KMS-11 (cell line): ENCODE results near the gene RCOR2.

Source experiments
- H2AFZ ChIP-seq: fragments of 200-600 bp; sonication (generic); 2 replicates; pipeline ENCODE4 v1.6.1; 2016; ENCODE audit warnings: antibody characterized with exemption, mixed run types, low read depth
- H3K27ac ChIP-seq: fragments of 200-600 bp; sonication (generic); 2 replicates; pipeline ENCODE4 v1.6.1; 2016; ENCODE audit warnings: mild to moderate bottlenecking, mixed run types
- H3K27me3 ChIP-seq: fragments of 200-600 bp; sonication (generic); 2 replicates; pipeline ENCODE4 v1.6.1; 2017; ENCODE audit warnings: mild to moderate bottlenecking, low read depth, mixed run types, moderate library complexity; ENCODE audit not compliant: insufficient read depth
- H3K36me3 ChIP-seq: fragments of 200-600 bp; sonication (generic); 2 replicates; pipeline ENCODE4 v1.6.1; 2017; ENCODE audit warnings: mild to moderate bottlenecking, mixed run types; ENCODE audit not compliant: insufficient read depth
- H3K4me1 ChIP-seq: fragments of 200-600 bp; sonication (generic); 2 replicates; pipeline ENCODE4 v1.6.1; 2016; ENCODE audit warnings: mild to moderate bottlenecking, low read depth, mixed run types; ENCODE audit not compliant: poor library complexity, severe bottlenecking
- H3K4me2 ChIP-seq: fragments of 200-600 bp; sonication (generic); 2 replicates; pipeline ENCODE4 v1.7.0; 2016; ENCODE audit warnings: mild to moderate bottlenecking, mixed run types
- H3K4me3 ChIP-seq: fragments of 200-600 bp; sonication (generic); IDR thresholded peaks from 2 replicates; pipeline ENCODE4 v1.6.1; 2017; ENCODE audit warnings: low read depth, low read length, mixed read lengths; ENCODE audit not compliant: insufficient read depth
- H3K79me2 ChIP-seq: fragments of 200-600 bp; sonication (generic); 2 replicates; pipeline ENCODE4 v1.6.1; 2016; ENCODE audit warnings: low read depth, mixed run types; ENCODE audit not compliant: insufficient read depth
- H3K9ac ChIP-seq: fragments of 200-600 bp; sonication (generic); 2 replicates; pipeline ENCODE4 v1.6.1; 2016; ENCODE audit warnings: mild to moderate bottlenecking, mixed run types
- H4K20me1 ChIP-seq: fragments of 200-600 bp; sonication (generic); 2 replicates; pipeline ENCODE4 v1.6.1; 2016; ENCODE audit warnings: mild to moderate bottlenecking, mixed run types; ENCODE audit not compliant: insufficient read depth
- TF ChIP-seq, protein P1 (sequence below): fragments of 200-600 bp; sonication (generic); conservative IDR thresholded peaks from 2 replicates; pipeline ENCODE4 v1.6.1; 2017; ENCODE audit warnings: low read depth, mild to moderate bottlenecking, antibody characterized with exemption, low read length, moderate library complexity, mixed read lengths

RCOR2 gene

DNA sequence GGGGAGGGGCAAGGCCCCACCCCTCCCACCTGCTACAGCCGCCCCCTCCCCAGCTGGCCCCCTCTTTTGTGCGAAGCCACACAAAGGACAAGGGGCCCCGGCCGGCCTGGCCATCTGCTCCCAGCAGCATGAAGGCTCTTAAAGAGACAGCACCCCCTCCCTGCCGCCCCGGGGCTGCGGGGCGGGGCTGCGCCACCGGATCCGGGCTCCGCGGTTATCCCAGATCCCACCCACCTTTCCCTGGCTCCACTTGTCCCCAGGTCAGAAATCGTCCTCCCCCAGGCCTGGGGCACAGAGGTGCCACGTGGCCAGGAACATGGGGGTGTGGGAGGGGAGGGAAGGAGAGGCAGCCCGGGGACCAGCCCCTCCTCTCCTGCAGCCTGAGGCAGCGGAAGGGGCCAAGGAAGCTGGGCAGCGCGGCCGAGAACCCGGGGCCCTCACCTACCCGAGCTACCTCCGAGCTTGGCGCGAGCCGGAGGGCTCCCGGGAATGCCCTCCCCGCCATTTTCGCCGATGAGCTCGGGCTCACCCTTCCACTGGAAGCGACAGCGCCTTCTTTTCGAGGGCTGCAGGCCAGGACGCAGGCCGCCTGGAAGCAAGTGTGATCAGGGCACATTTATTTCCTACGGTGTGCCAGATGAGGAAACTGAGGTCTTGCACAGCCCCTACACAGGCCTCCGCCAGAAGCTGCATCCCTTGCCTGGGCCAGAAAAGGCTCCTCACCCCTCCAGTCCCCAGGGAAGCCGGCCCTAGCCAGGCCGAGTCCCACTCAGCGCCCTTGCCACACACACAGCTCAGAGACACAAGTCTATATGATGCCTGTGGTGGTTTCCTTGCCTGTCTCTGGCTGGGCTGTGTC, 2.5 kb upstream of the RCOR2 start:
- peaks cover 14% of the 10 kb centered on the region for H3K4me1 ChIP-seq
- H3K27ac ChIP-seq: no peak overlapping the region
- H3K4me3 ChIP-seq: no peak overlapping the region

DNA sequence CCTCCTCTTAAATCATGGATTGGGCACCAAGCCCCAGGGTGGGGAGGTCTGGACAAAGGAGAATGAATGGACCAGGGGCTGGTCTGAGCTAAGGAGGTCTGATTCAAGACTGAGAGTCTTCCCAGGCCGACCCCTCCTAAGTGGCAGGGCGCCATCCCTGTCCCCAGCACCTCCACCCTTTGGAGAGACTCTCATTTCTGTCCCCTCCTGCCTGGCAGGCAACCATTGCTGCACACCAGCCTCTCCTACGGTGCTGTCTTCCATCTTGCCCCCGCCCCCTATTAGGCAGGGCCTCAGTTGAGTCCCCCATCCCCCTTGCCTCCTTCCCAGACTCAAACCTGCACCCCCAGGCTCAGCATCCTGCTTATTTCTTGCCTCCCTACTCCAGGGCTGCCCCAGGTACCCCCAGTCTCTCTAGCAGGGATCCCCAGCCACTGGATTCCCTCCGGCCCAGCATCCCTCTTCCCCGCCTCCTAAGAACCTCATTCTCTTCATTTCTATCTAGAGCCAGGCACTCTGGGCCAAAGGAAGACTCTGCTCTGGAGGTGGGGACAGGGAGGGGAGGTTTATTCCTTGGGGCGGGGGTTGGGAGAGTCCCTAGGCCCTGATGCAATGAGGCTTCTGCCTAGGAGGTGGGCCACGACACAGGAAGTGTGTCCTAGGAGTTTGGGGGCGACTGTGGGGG, 1.7 kb upstream of the RCOR2 start:
- TF ChIP-seq, protein P1, sequence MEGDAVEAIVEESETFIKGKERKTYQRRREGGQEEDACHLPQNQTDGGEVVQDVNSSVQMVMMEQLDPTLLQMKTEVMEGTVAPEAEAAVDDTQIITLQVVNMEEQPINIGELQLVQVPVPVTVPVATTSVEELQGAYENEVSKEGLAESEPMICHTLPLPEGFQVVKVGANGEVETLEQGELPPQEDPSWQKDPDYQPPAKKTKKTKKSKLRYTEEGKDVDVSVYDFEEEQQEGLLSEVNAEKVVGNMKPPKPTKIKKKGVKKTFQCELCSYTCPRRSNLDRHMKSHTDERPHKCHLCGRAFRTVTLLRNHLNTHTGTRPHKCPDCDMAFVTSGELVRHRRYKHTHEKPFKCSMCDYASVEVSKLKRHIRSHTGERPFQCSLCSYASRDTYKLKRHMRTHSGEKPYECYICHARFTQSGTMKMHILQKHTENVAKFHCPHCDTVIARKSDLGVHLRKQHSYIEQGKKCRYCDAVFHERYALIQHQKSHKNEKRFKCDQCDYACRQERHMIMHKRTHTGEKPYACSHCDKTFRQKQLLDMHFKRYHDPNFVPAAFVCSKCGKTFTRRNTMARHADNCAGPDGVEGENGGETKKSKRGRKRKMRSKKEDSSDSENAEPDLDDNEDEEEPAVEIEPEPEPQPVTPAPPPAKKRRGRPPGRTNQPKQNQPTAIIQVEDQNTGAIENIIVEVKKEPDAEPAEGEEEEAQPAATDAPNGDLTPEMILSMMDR: no peak
- Histone ChIP-seq H3K27ac (no peak overlapping the region), H2AFZ (no peak overlapping the region; the same call in 1 of the 2 replicates), H3K4me2 (peak overlapping the region; percentile 96; the same call in 1 of the 2 replicates), H4K20me1 (no peaks in the 10 kb centered on the region), H3K4me3 (no peak overlapping the region), H3K79me2 (no peaks in the 10 kb centered on the region), H3K27me3 (peaks cover 27% of the 10 kb centered on the region; the same call in 1 of the 2 replicates), H3K9ac (no peak overlapping the region), H3K4me1 (peaks cover 14% of the 10 kb centered on the region), H3K36me3 (no peaks in the 10 kb centered on the region)

More for the DNA sequence above, 2.5 kb upstream of the RCOR2 start:
- no peak overlapping the region for H3K4me2 ChIP-seq
- H3K79me2 ChIP-seq: no peaks in the 10 kb centered on the region
- no peaks in the 10 kb centered on the region for H4K20me1 ChIP-seq
- H3K36me3 ChIP-seq: no peaks in the 10 kb centered on the region
- TF ChIP-seq, protein P1: no peak
- H2AFZ ChIP-seq: no peak overlapping the region
- H3K9ac ChIP-seq: no peak overlapping the region
- peaks cover 29% of the 10 kb centered on the region; the same call in 1 of the 2 replicates for H3K27me3 ChIP-seq

DNA sequence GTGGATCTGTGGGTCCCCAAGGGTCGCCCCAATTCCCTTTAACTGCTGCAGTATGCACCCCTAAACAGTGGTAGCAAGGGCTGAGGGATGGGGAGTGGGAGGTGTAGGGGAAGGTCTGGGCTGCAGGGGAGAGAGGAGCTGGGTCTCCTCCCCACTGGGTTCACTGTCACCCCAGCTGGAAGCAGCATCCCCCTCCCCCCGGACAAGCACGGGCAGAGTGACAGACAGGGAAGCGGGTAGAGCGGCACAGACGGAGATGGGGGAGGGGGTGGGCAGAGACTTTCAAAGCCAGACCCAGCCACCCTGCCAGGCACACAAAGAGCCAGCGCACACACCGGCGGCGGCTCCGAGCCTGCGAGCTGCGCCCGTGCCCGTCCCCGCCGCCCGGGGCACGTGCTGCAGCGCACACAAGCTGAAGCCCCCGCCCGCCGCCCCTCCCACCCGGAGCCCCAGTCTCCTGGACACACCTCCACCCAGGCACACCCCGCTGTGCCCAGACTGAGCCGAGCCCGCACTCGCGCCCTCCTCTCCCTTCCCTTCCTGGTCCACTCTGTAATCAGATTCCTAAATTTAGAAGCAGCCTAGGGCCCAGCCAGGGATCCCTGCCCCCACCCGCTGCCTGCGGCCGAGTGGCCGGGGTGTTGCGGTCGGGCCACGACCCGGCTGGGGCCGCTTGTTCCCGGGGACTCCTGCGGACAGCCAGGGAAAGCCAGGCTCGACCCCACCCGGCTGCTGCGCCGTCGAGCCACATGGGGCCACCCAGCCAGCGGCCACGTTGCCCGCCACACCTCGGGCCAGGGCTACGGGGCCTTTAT, 935 bp upstream of the RCOR2 start:
- TF ChIP-seq, protein P1: no peak
- Histone ChIP-seq H3K79me2 (no peaks in the 10 kb centered on the region), H4K20me1 (no peaks in the 10 kb centered on the region), H3K27me3 (peaks cover 23% of the 10 kb centered on the region; the same call in 1 of the 2 replicates), H3K36me3 (no peaks in the 10 kb centered on the region), H3K4me2 (peak overlapping the region; percentile 96), H2AFZ (peak overlapping the region; percentile 81), H3K4me1 (peaks cover 14% of the 10 kb centered on the region), H3K27ac (no peak overlapping the region), H3K4me3 (no peak overlapping the region), H3K9ac (no peak overlapping the region)
